ENCODE data around the gene CRACDL.

Gene CRACDL

DNA sequence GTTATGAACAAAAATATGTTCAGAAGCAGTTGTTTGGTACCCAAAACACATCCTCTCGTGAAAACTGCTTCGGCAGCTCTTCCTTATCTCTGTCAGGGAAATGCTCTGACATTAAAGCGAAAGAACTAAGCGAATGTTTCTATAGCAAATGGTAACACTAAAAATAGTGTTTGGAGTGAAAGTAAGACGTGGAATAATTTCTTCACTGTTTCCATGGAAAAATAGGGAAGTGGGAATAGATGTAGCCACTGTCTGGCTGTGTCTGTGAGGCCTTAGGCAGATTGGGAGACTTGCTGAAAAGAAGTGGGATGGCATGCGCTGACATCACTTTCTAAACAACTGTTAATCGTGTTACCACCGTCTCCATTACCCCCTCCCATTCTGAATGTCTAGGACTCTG is 11.5 kb upstream of the CRACDL start:
- no peak overlapping the region for H3K27ac ChIP-seq (ENCODE audit: low read depth, low read length)

DNA sequence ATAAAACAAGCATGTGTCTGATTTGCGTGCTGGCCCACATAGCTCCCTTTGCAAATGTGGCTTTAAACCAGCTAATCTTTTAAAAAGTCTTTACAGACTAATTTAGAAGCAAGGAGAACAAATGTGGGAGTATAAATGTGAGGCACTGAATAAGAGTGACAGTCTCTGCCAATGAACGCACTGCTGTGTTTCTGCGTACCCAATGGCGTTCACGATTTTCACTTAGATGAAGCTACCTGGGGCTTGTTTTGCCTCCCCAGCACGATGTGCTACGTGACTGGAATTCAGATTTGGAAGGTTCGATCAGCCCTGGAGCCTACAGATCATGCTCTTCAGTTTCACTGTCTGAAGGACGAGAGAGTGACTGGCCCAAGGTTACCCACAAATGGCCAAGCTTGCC is 10.8 kb upstream of the CRACDL start:
- H3K9me2 ChIP-seq (replicated peaks; ENCODE audit: insufficient read depth, low read length): no peaks in the 10 kb centered on the region
- no peak overlapping the region for H3K9ac ChIP-seq (ENCODE audit: low read length)
- H3K4me3 ChIP-seq (ENCODE audit: insufficient read depth, low read length, poor library complexity, severe bottlenecking): no peak overlapping the region
- H3K79me2 ChIP-seq (ENCODE audit: insufficient read depth, low read length): no peaks in the 10 kb centered on the region
- no peak overlapping the region for H3K27ac ChIP-seq (ENCODE audit: low read depth, low read length)
- no peak for TF ChIP-seq EZH2phosphoT487 (conservative IDR thresholded peaks at IDR 0.05; ENCODE audit: low read length)
- TF ChIP-seq, protein P1, sequence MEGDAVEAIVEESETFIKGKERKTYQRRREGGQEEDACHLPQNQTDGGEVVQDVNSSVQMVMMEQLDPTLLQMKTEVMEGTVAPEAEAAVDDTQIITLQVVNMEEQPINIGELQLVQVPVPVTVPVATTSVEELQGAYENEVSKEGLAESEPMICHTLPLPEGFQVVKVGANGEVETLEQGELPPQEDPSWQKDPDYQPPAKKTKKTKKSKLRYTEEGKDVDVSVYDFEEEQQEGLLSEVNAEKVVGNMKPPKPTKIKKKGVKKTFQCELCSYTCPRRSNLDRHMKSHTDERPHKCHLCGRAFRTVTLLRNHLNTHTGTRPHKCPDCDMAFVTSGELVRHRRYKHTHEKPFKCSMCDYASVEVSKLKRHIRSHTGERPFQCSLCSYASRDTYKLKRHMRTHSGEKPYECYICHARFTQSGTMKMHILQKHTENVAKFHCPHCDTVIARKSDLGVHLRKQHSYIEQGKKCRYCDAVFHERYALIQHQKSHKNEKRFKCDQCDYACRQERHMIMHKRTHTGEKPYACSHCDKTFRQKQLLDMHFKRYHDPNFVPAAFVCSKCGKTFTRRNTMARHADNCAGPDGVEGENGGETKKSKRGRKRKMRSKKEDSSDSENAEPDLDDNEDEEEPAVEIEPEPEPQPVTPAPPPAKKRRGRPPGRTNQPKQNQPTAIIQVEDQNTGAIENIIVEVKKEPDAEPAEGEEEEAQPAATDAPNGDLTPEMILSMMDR (IDR thresholded peaks at IDR 0.05; ENCODE audit: insufficient read depth, low read length, poor library complexity, severe bottlenecking): no peak
- H3F3A ChIP-seq (ENCODE audit: insufficient read depth): no peaks in the 10 kb centered on the region
- H3K27me3 ChIP-seq (ENCODE audit: low read length): no peaks in the 10 kb centered on the region
- no peak overlapping the region for H2AFZ ChIP-seq (ENCODE audit: low read depth, low read length, severe bottlenecking)
- H4K20me1 ChIP-seq (ENCODE audit: low read depth, low read length): no peaks in the 10 kb centered on the region
- H3K9me3 ChIP-seq (ENCODE audit: insufficient read depth, low read length): no peaks in the 10 kb centered on the region
- no peaks in the 10 kb centered on the region for H3K36me3 ChIP-seq (ENCODE audit: low read length)
- H3K4me2 ChIP-seq (ENCODE audit: low read depth, low read length, poor library complexity, severe bottlenecking): no peak overlapping the region

More for the DNA sequence above, 11.5 kb upstream of the CRACDL start:
- Histone ChIP-seq H3K36me3 (ENCODE audit: low read length) (no peaks in the 10 kb centered on the region), H3K4me3 (ENCODE audit: insufficient read depth, low read length, poor library complexity, severe bottlenecking) (no peak overlapping the region), H3K4me2 (ENCODE audit: low read depth, low read length, poor library complexity, severe bottlenecking) (no peak overlapping the region), H3F3A (ENCODE audit: insufficient read depth) (no peaks in the 10 kb centered on the region), H3K9ac (ENCODE audit: low read length) (no peak overlapping the region), H3K9me3 (ENCODE audit: insufficient read depth, low read length) (no peaks in the 10 kb centered on the region), H3K27me3 (ENCODE audit: low read length) (no peaks in the 10 kb centered on the region), H2AFZ (ENCODE audit: low read depth, low read length, severe bottlenecking) (no peak overlapping the region), H3K9me2 (replicated peaks; ENCODE audit: insufficient read depth, low read length) (no peaks in the 10 kb centered on the region), H4K20me1 (ENCODE audit: low read depth, low read length) (no peaks in the 10 kb centered on the region), H3K79me2 (ENCODE audit: insufficient read depth, low read length) (no peaks in the 10 kb centered on the region)
- TF ChIP-seq, protein P1 (IDR thresholded peaks at IDR 0.05; ENCODE audit: insufficient read depth, low read length, poor library complexity, severe bottlenecking): no peak
- TF ChIP-seq EZH2phosphoT487 (conservative IDR thresholded peaks at IDR 0.05; ENCODE audit: low read length): no peak

DNA sequence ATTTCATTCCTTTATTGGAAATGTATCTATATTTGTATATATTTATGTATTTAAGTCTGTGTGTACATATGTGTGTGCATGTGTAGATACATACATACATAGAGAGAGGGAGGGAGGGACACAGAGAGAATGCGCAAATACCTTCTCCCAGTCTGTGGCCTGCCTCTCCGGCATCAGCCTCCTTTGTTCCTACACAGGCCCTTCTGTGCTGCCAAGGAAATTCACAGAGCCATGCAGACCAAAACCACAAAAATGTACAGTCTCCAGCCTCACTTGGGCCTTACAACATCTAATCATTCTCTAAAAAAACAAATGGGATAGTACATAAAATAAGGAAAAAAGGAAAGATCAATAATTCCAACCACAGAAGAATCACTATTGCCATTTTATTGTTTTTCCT is 8.8 kb upstream of the CRACDL start:
- Histone ChIP-seq H3K27ac (ENCODE audit: low read depth, low read length) (no peak overlapping the region), H3K27me3 (ENCODE audit: low read length) (no peaks in the 10 kb centered on the region), H3K9ac (ENCODE audit: low read length) (no peak overlapping the region), H3K79me2 (ENCODE audit: insufficient read depth, low read length) (no peaks in the 10 kb centered on the region), H3K4me2 (ENCODE audit: low read depth, low read length, poor library complexity, severe bottlenecking) (no peak overlapping the region), H4K20me1 (ENCODE audit: low read depth, low read length) (no peaks in the 10 kb centered on the region), H3F3A (ENCODE audit: insufficient read depth) (no peaks in the 10 kb centered on the region), H3K36me3 (ENCODE audit: low read length) (no peaks in the 10 kb centered on the region), H3K9me2 (replicated peaks; ENCODE audit: insufficient read depth, low read length) (no peaks in the 10 kb centered on the region), H2AFZ (ENCODE audit: low read depth, low read length, severe bottlenecking) (no peak overlapping the region), H3K9me3 (ENCODE audit: insufficient read depth, low read length) (no peaks in the 10 kb centered on the region), H3K4me3 (ENCODE audit: insufficient read depth, low read length, poor library complexity, severe bottlenecking) (no peak overlapping the region)
- TF ChIP-seq EZH2phosphoT487 (conservative IDR thresholded peaks at IDR 0.05; ENCODE audit: low read length): no peak
- TF ChIP-seq, protein P1 (IDR thresholded peaks at IDR 0.05; ENCODE audit: insufficient read depth, low read length, poor library complexity, severe bottlenecking): no peak
